ENCODE data around the gene NFIA.

The NFIA gene

GRCh38 chr1:61487801-61488200 lies 405.4 kb downstream of the NFIA start:
- TF ChIP-seq NFIC (IDR thresholded peaks at IDR 0.05) = no peak
- TF ChIP-seq CEBPB (IDR thresholded peaks at IDR 0.05) = no peak
- TF ChIP-seq REST (IDR thresholded peaks at IDR 0.05; ENCODE audit: low read depth) = no peak
- TF ChIP-seq EP300 (IDR thresholded peaks at IDR 0.05; ENCODE audit: borderline replicate concordance) = no peak
- no peak for TF ChIP-seq YY1 (IDR thresholded peaks at IDR 0.05; ENCODE audit: low read depth)
- no peak for TF ChIP-seq ZBTB7A (IDR thresholded peaks at IDR 0.05; ENCODE audit: low read depth)
- TF ChIP-seq RAD21 (IDR thresholded peaks at IDR 0.05; ENCODE audit: low read depth) = no peak
- no peak for TF ChIP-seq MAX (IDR thresholded peaks at IDR 0.05)

- no peak for TF ChIP-seq TEAD4 (IDR thresholded peaks at IDR 0.05)
- TF ChIP-seq TAF1 (IDR thresholded peaks at IDR 0.05; ENCODE audit: low read depth) = no peak
- TF ChIP-seq RAD21 (IDR thresholded peaks at IDR 0.05; ENCODE audit: low read depth) = no peak
- no peak for TF ChIP-seq USF1 (IDR thresholded peaks at IDR 0.05)
- no peak for TF ChIP-seq MAX (IDR thresholded peaks at IDR 0.05)
- no peak for TF ChIP-seq EGR1 (IDR thresholded peaks at IDR 0.05)
- TF ChIP-seq YY1 (IDR thresholded peaks at IDR 0.05; ENCODE audit: low read depth) = no peak
- TF ChIP-seq EP300 (IDR thresholded peaks at IDR 0.05; ENCODE audit: borderline replicate concordance) = no peak
- TF ChIP-seq CEBPB (IDR thresholded peaks at IDR 0.05) = no peak
- no peak for TF ChIP-seq REST (IDR thresholded peaks at IDR 0.05; ENCODE audit: low read depth)
- no peak for TF ChIP-seq TCF12 (IDR thresholded peaks at IDR 0.05; ENCODE audit: low read depth)
- no peak for TF ChIP-seq NFIC (IDR thresholded peaks at IDR 0.05)
- TF ChIP-seq CREB1 (IDR thresholded peaks at IDR 0.05; ENCODE audit: low read depth) = no peak
- TF ChIP-seq ZBTB7A (IDR thresholded peaks at IDR 0.05; ENCODE audit: low read depth) = no peak
- no peak for TF ChIP-seq FOXM1 (IDR thresholded peaks at IDR 0.05; ENCODE audit: borderline replicate concordance, low read depth)
These were observed 408.6 kb downstream of the NFIA start for GRCh38 chr1:61490924-61491323.

- TF ChIP-seq YY1 (IDR thresholded peaks at IDR 0.05; ENCODE audit: low read depth) (no peak), EGR1 (IDR thresholded peaks at IDR 0.05) (no peak), CREB1 (IDR thresholded peaks at IDR 0.05; ENCODE audit: low read depth) (no peak), ZBTB7A (IDR thresholded peaks at IDR 0.05; ENCODE audit: low read depth) (no peak), CEBPB (IDR thresholded peaks at IDR 0.05) (no peak), TEAD4 (IDR thresholded peaks at IDR 0.05) (no peak), REST (IDR thresholded peaks at IDR 0.05; ENCODE audit: low read depth) (no peak), NFIC (IDR thresholded peaks at IDR 0.05) (no peak), FOXM1 (IDR thresholded peaks at IDR 0.05; ENCODE audit: borderline replicate concordance, low read depth) (no peak), USF1 (IDR thresholded peaks at IDR 0.05) (no peak), TAF1 (IDR thresholded peaks at IDR 0.05; ENCODE audit: low read depth) (no peak), MAX (IDR thresholded peaks at IDR 0.05) (no peak), RAD21 (IDR thresholded peaks at IDR 0.05; ENCODE audit: low read depth) (no peak), TCF12 (IDR thresholded peaks at IDR 0.05; ENCODE audit: low read depth) (no peak), EP300 (IDR thresholded peaks at IDR 0.05; ENCODE audit: borderline replicate concordance) (no peak)
These were observed 409.1 kb downstream of the NFIA start for GRCh38 chr1:61491497-61491896.

GRCh38 chr1:61494000-61494399 lies 411.6 kb downstream of the NFIA start:
- TF ChIP-seq EP300 (IDR thresholded peaks at IDR 0.05; ENCODE audit: borderline replicate concordance) = no peak
- no peak for TF ChIP-seq RAD21 (IDR thresholded peaks at IDR 0.05; ENCODE audit: low read depth)
- TF ChIP-seq ZBTB7A (IDR thresholded peaks at IDR 0.05; ENCODE audit: low read depth) = no peak
- TF ChIP-seq REST (IDR thresholded peaks at IDR 0.05; ENCODE audit: low read depth) = no peak
- no peak for TF ChIP-seq USF1 (IDR thresholded peaks at IDR 0.05)
- TF ChIP-seq CEBPB (IDR thresholded peaks at IDR 0.05) = no peak
- TF ChIP-seq TEAD4 (IDR thresholded peaks at IDR 0.05) = no peak
- no peak for TF ChIP-seq MAX (IDR thresholded peaks at IDR 0.05)
- TF ChIP-seq YY1 (IDR thresholded peaks at IDR 0.05; ENCODE audit: low read depth) = no peak
- no peak for TF ChIP-seq CREB1 (IDR thresholded peaks at IDR 0.05; ENCODE audit: low read depth)
- no peak for TF ChIP-seq FOXM1 (IDR thresholded peaks at IDR 0.05; ENCODE audit: borderline replicate concordance, low read depth)
- no peak for TF ChIP-seq EGR1 (IDR thresholded peaks at IDR 0.05)

All from Ishikawa (cell line).